H1 (cell line): ENCODE results near the gene WDR43. TPM values are rescaled to one million over a fixed set of nuclear protein-coding genes. Genes with fewer than 3 reads are reported as not detected.

ENCODE experiments used
- CTCF ChIA-PET: fragments of 300-600 bp; sonication (Branson Sonifier 250); formaldehyde crosslinking; loops from one replicate; lab custom pipeline; 2021; ENCODE audit not compliant: partially characterized antibody; lab: Charles Lee
- POLR2A ChIA-PET: fragments of 300-600 bp; sonication (Branson Sonifier 250); formaldehyde crosslinking; loops from one replicate; lab custom pipeline; 2021; ENCODE audit warnings: inconsistent platforms; ENCODE audit not compliant: partially characterized antibody; lab: Charles Lee
- DNase-seq, 2 experiments: peaks; one replicate each; pipeline versions ENCODE4 v3.0.0 to v3.0.0-alpha.2; 2010 to 2022; ENCODE audit warnings: low spot score in 2 of 2, low read depth in 1 of 2, mixed read lengths in 1 of 2
- FAIRE-seq: peaks from 2 replicates; lab custom pipeline; 2011; peaks lifted over from hg19 to GRCh38; lab: Jason Lieb, UNC
- H2AFZ ChIP-seq: 2 replicates; pipeline ENCODE4 v1.8.1; 2012; ENCODE audit warnings: low read length, inconsistent platforms
- H2AK5ac ChIP-seq: 2 replicates; pipeline ENCODE4 v1.6.1; 2013; ENCODE audit warnings: low read depth, low read length
- H2BK120ac ChIP-seq: replicated peaks from 2 replicates; pipeline ENCODE3; 2013; ENCODE audit warnings: low read depth, low read length, inconsistent platforms
- H2BK12ac ChIP-seq: 2 replicates; pipeline ENCODE4 v1.6.1; 2013; ENCODE audit warnings: low read depth, low read length
- H2BK15ac ChIP-seq: 2 replicates; pipeline ENCODE4 v1.6.1; 2013; ENCODE audit warnings: low read length
- H2BK20ac ChIP-seq: 2 replicates; pipeline ENCODE4 v1.6.1; 2013; ENCODE audit warnings: low read length
- H2BK5ac ChIP-seq: 2 replicates; pipeline ENCODE4 v1.6.1; 2013; ENCODE audit warnings: low read depth, low read length
- H3K14ac ChIP-seq: 2 replicates; pipeline ENCODE4 v1.6.1; 2013; ENCODE audit warnings: inconsistent platforms; ENCODE audit not compliant: insufficient read length
- H3K18ac ChIP-seq: 2 replicates; pipeline ENCODE4 v1.6.1; 2013; ENCODE audit warnings: low read length; ENCODE audit errors: extremely low read depth
- H3K23ac ChIP-seq: 2 replicates; pipeline ENCODE4 v1.6.1; 2013; ENCODE audit warnings: inconsistent platforms; ENCODE audit not compliant: insufficient read length
- H3K23me2 ChIP-seq: 2 replicates; pipeline ENCODE4 v1.6.1; 2013; ENCODE audit warnings: low read depth, low read length
- H3K27ac ChIP-seq: 2 replicates; pipeline ENCODE4 v1.6.1; 2011; ENCODE audit warnings: low read depth, low read length, inconsistent platforms
- H3K27me3 ChIP-seq, 4 experiments: replicated peaks in 1 of 4; 1 replicate in 1 of 4; 2 replicates in 3 of 4; pipeline versions ENCODE4 v1.6.1 to v1.8.1; 2011 to 2013; ENCODE audit warnings: low read length in 3 of 4, mild to moderate bottlenecking in 3 of 4, inconsistent platforms in 2 of 4, mixed read lengths in 2 of 4, moderate library complexity in 1 of 4; ENCODE audit not compliant: control insufficient read depth in 3 of 4, insufficient read depth in 3 of 4; ENCODE audit errors: extremely low read depth in 1 of 4
- H3K36me3 ChIP-seq, 4 experiments: 2 replicates each; pipeline versions ENCODE4 v1.6.1 to v1.8.1; 2011 to 2013; ENCODE audit warnings: mild to moderate bottlenecking in 4 of 4, low read length in 3 of 4, moderate library complexity in 2 of 4, control low read depth in 1 of 4, inconsistent platforms in 1 of 4; ENCODE audit not compliant: insufficient read depth in 4 of 4, control insufficient read depth in 2 of 4
- H3K4ac ChIP-seq: replicated peaks from 2 replicates; pipeline ENCODE3; 2013; ENCODE audit warnings: low read length, low read depth, mixed read lengths, inconsistent platforms; ENCODE audit not compliant: insufficient read length
- H3K4me1 ChIP-seq, 4 experiments: replicated peaks in 1 of 4; 1 replicate in 1 of 4; 2 replicates in 3 of 4; pipeline versions ENCODE4 v1.6.1 to v1.8.1; 2011 to 2013; ENCODE audit warnings: low read length in 3 of 4, inconsistent platforms in 2 of 4, mixed read lengths in 1 of 4; ENCODE audit not compliant: insufficient read depth in 4 of 4, control insufficient read depth in 3 of 4
- H3K4me2 ChIP-seq, 2 experiments: 2 replicates each; pipeline versions ENCODE4 v1.6.1 to v1.8.1; 2011 to 2013; ENCODE audit warnings: low read depth in 2 of 2, low read length in 2 of 2, control low read depth in 1 of 2, inconsistent platforms in 1 of 2, mild to moderate bottlenecking in 1 of 2; ENCODE audit not compliant: insufficient read depth in 1 of 2
- H3K4me3 ChIP-seq, 4 experiments: fragments of 200-600, 300-600 bp in 1 of 4; sonication (generic), shearing (Covaris generic), sonication (Bioruptor Twin) in 1 of 4; 2 replicates each; pipeline versions ENCODE4 v1.5.1 to v1.8.1; 2011 to 2016; ENCODE audit warnings: low read length in 4 of 4, low read depth in 3 of 4, control low read depth in 2 of 4, inconsistent platforms in 2 of 4, mild to moderate bottlenecking in 2 of 4, mixed read lengths in 1 of 4, moderate library complexity in 1 of 4; ENCODE audit not compliant: insufficient read depth in 2 of 4; ENCODE audit errors: extremely low read depth in 1 of 4
- H3K56ac ChIP-seq: replicated peaks from 2 replicates; pipeline ENCODE3; 2013; ENCODE audit warnings: low read depth, mild to moderate bottlenecking, mixed read lengths, low read length, inconsistent platforms; ENCODE audit not compliant: insufficient read length
- H3K79me1 ChIP-seq: 2 replicates; pipeline ENCODE4 v1.6.1; 2013; ENCODE audit warnings: low read depth, low read length, control low read depth
- H3K79me2 ChIP-seq, 2 experiments: 2 replicates each; pipeline versions ENCODE4 v1.6.1 to v1.8.1; 2012 to 2013; ENCODE audit warnings: low read length in 2 of 2, mild to moderate bottlenecking in 2 of 2, inconsistent platforms in 1 of 2; ENCODE audit not compliant: insufficient read depth in 2 of 2, control insufficient read depth in 1 of 2
- H3K9ac ChIP-seq, 4 experiments: replicated peaks in 1 of 4; 1 replicate in 1 of 4; 2 replicates in 3 of 4; pipeline versions ENCODE4 v1.6.1 to v1.8.1; 2011 to 2013; ENCODE audit warnings: low read depth in 3 of 4, low read length in 3 of 4, control low read depth in 2 of 4, mild to moderate bottlenecking in 2 of 4, moderate library complexity in 2 of 4, inconsistent platforms in 1 of 4; ENCODE audit errors: extremely low read depth in 1 of 4
- H3K9me3 ChIP-seq, 2 experiments: 2 replicates each; pipeline versions ENCODE4 v1.6.1 to v1.8.1; 2012 to 2013; ENCODE audit warnings: mild to moderate bottlenecking in 2 of 2, moderate library complexity in 2 of 2, control low read depth in 1 of 2, inconsistent platforms in 1 of 2, low read depth in 1 of 2, low read length in 1 of 2, mixed read lengths in 1 of 2; ENCODE audit not compliant: insufficient read depth in 2 of 2
- H4K20me1 ChIP-seq, 2 experiments: replicated peaks in 1 of 2; 2 replicates each; pipeline versions ENCODE3 to v1.8.1; 2011 to 2013; ENCODE audit warnings: inconsistent platforms in 2 of 2, low read length in 2 of 2, mild to moderate bottlenecking in 1 of 2; ENCODE audit not compliant: insufficient read depth in 2 of 2, control insufficient read depth in 1 of 2
- H4K5ac ChIP-seq: 2 replicates; pipeline ENCODE4 v1.6.1; 2013; ENCODE audit warnings: low read length, low read depth, mixed read lengths, inconsistent platforms; ENCODE audit not compliant: insufficient read length
- H4K8ac ChIP-seq: 2 replicates; pipeline ENCODE4 v1.8.0; 2013; ENCODE audit warnings: mild to moderate bottlenecking, moderate library complexity, low read length, inconsistent platforms; ENCODE audit not compliant: insufficient read depth; ENCODE audit errors: extremely low read depth
- H4K91ac ChIP-seq: replicated peaks from 2 replicates; pipeline ENCODE3; 2013; ENCODE audit warnings: low read length, mixed read lengths, inconsistent platforms; ENCODE audit not compliant: insufficient read length
- BACH1 ChIP-seq: IDR thresholded peaks from 2 replicates; pipeline ENCODE4 v1.6.1; 2012; ENCODE audit warnings: low read length, improper control_type of control experiment
- CBX8 ChIP-seq: fragments of 300-800, 300-1000 bp; sonication (generic); IDR thresholded peaks from 2 replicates; pipeline ENCODE4 v1.7.1; 2016; ENCODE audit warnings: low read depth, low read length, borderline replicate concordance
- E2F6 ChIP-seq: IDR thresholded peaks from 2 replicates; pipeline ENCODE4 v1.6.1; 2012; ENCODE audit warnings: inconsistent platforms
- GABPA ChIP-seq: IDR thresholded peaks from 2 replicates; pipeline ENCODE4 v1.6.1; 2011; ENCODE audit warnings: mild to moderate bottlenecking, low read length, moderate library complexity, borderline replicate concordance; ENCODE audit not compliant: insufficient read depth
- GTF2F1 ChIP-seq: IDR thresholded peaks from 2 replicates; pipeline ENCODE4 v1.6.1; 2012; ENCODE audit warnings: low read depth, low read length, improper control_type of control experiment, borderline replicate concordance
- KDM4A ChIP-seq: IDR thresholded peaks from one replicate; pipeline ENCODE4 v1.7.1; 2012; ENCODE audit warnings: low read depth, mild to moderate bottlenecking, moderate library complexity, low read length, inconsistent platforms; ENCODE audit not compliant: severe bottlenecking
- NANOG ChIP-seq: IDR thresholded peaks from 2 replicates; pipeline ENCODE4 v1.6.1; 2011; ENCODE audit warnings: low read length, low read depth, mild to moderate bottlenecking, inconsistent platforms; ENCODE audit not compliant: insufficient read depth, poor library complexity, severe bottlenecking
- RBBP5 ChIP-seq: IDR thresholded peaks from 2 replicates; pipeline ENCODE4 v1.7.1; 2012; ENCODE audit warnings: low read depth, mild to moderate bottlenecking, inconsistent platforms, low read length, moderate library complexity, borderline replicate concordance
- SP1 ChIP-seq: IDR thresholded peaks from 2 replicates; pipeline ENCODE4 v1.6.1; 2011; ENCODE audit warnings: low read depth, low read length
- SP4 ChIP-seq: IDR thresholded peaks from 2 replicates; pipeline ENCODE4 v1.6.1; 2012; ENCODE audit warnings: low read length, inconsistent platforms
- WGBS, 2 experiments: shearing (Covaris generic) in 1 of 2; methylation state at CpG; one replicate each; pipeline versions ENCODE4 v1.1.6 to v1.1.7; 2013 to 2015; ENCODE audit warnings: low lambda C conversion rate in 2 of 2, mixed read lengths in 2 of 2, inconsistent platforms in 1 of 2, low coverage in 1 of 2, missing lambda C conversion rate in 1 of 2; ENCODE audit not compliant: insufficient replicate concordance in 2 of 2, insufficient coverage in 1 of 2, insufficient read length in 1 of 2; ENCODE audit errors: extremely low coverage in 1 of 2, missing lambda C conversion rate in 1 of 2; 5-methylcytosine and 5-hydroxymethylcytosine counted together
- polyA plus RNA-seq, 7 experiments: library from polyadenylated mRNA; depleted of rRNA in 3 of 7; stranded (reverse) in 5 of 7; unstranded in 2 of 7; fragments of >200 nt in 5 of 7; fragments of 200-250 nt in 2 of 7; gene quantifications; 1 replicate in 5 of 7; 2 replicates in 1 of 7; 4 replicates in 1 of 7; pipeline versions ENCODE4 v1.2.1 to v1.2.3, GENCODE V29; 2011 to 2013; ENCODE audit warnings: missing spikeins in 2 of 7, mixed read lengths in 2 of 7
- total RNA-seq: library from RNA; stranded (reverse); fragmentation: NEBNext Ultra II Directional; extraction: Animal tissue kit (Norgen Biotek cat#: 25700); gene quantifications from 2 replicates; pipeline ENCODE4 v1.2.1, GENCODE V29; 2021

WDR43 gene
- total and polyA plus RNA-seq, 2 of the 8 experiments (the other 6 are each of a cell fraction or from before 2014, with no cell fraction given) = 57.8 to 142 TPM

DNA sequence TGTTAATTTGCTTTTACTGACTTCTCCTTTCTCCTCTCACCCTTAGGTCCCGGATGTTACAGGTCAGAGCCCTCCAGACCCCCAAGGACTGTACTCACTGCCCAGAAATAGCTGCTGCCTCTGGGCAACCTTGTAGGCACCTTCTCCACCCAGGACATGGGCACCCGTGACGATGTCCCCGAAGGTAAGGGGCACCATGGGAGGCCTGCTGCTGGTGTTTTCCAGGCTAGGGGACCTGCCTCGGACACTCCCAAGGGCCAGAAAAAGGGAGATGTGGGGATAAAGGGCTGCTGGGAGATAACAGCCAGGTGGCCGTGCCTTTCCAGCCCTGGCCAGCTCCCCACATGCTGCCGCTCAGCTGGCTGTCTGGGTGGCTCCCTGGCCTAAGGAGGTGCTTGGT is 100.2 kb downstream of the WDR43 start:
- Histone ChIP-seq H2BK120ac (no peak overlapping the region), H3K27ac (no peak overlapping the region), H3K23me2 (no peaks in the 10 kb centered on the region; the same call in 1 of the 2 replicates), H4K5ac (no peak overlapping the region), H3K23ac (no peak overlapping the region), H3K4me3 (no peak overlapping the region), H3K27me3 (no peaks in the 10 kb centered on the region), H2BK12ac (no peak overlapping the region), H3K4me2 (no peak overlapping the region), H3K9ac (no peak overlapping the region), H2BK20ac (no peak overlapping the region), H3K18ac (no peak overlapping the region), H4K91ac (no peak overlapping the region), H3K4me1 (no peaks in the 10 kb centered on the region), H3K56ac (no peak overlapping the region), H3K79me2 (no peaks in the 10 kb centered on the region), H2AK5ac (no peak overlapping the region), H2BK15ac (no peak overlapping the region), H3K79me1 (no peaks in the 10 kb centered on the region), H2BK5ac (no peak overlapping the region), H3K9me3 (no peaks in the 10 kb centered on the region), H3K14ac (no peak overlapping the region), H4K8ac (no peak overlapping the region), H3K4ac (no peak overlapping the region), H2AFZ (no peak overlapping the region), H4K20me1 (no peaks in the 10 kb centered on the region), H3K36me3 (no peaks in the 10 kb centered on the region)
- no peak for TF ChIP-seq BACH1
- TF ChIP-seq SP1 = no peak
- TF ChIP-seq GABPA = no peak
- TF ChIP-seq GTF2F1 = no peak
- no peak for TF ChIP-seq CBX8
- no peak for TF ChIP-seq RBBP5
- TF ChIP-seq KDM4A = no peak
- no peak for TF ChIP-seq SP4
- no peak for TF ChIP-seq E2F6
- no peak for TF ChIP-seq NANOG
- CTCF ChIA-PET = interaction anchor here (1.4 to 1.5 kb wide), 2 partner anchors 26 to 31 kb away, joined by 4 read pairs; no protein-coding TSS in a partner anchor
- no peak for FAIRE-seq
- 67% methylated on average over 7 of the region's 7 CpGs; no CpG with 5 or more reads in 1 of the 2 experiments for WGBS, 2 experiments
- no peak for DNase-seq
- POLR2A ChIA-PET = no interaction called here
